ENCODE data around the gene LILRB4.
"Not testable (repeated sequence)": the region's sequence is repeated elsewhere in the genome, so short reads cannot be mapped to it uniquely, and the experiment has no call there.

LILRB4 gene

GRCh38 chr19:54670576-54671357, 8.0 kb downstream of the LILRB4 start:
- no peak for DNase-seq (ENCODE audit: low read depth)
- no peak for TF ChIP-seq CTCF (IDR thresholded peaks at IDR 0.05; ENCODE audit: low read depth, low read length, missing control alignments)
- no peak overlapping the region for H3K4me3 ChIP-seq (ENCODE audit: low read depth, low read length)

- TF ChIP-seq CTCF (IDR thresholded peaks at IDR 0.05; ENCODE audit: low read depth, low read length, missing control alignments): no peak
Observed at GRCh38 chr19:54673222-54673621, 10.4 kb downstream of the LILRB4 start.

GRCh38 chr19:54674021-54674617, 11.3 kb downstream of the LILRB4 start:
- peak; percentile 45 for DNase-seq (ENCODE audit: low read depth)
- H3K4me3 ChIP-seq (ENCODE audit: low read depth, low read length): no peak overlapping the region
- TF ChIP-seq CTCF (IDR thresholded peaks at IDR 0.05; ENCODE audit: low read depth, low read length, missing control alignments): peak; percentile 76

More at GRCh38 chr19:54673222-54673621, 10.4 kb downstream of the LILRB4 start:
- DNase-seq (ENCODE audit: low read depth): no peak
- H3K4me3 ChIP-seq (ENCODE audit: low read depth, low read length): no peak overlapping the region

- TF ChIP-seq CTCF (IDR thresholded peaks at IDR 0.05; ENCODE audit: low read depth, low read length, missing control alignments): peak; percentile 86
- not testable (repeated sequence) for DNase-seq (ENCODE audit: low read depth); H3K4me3 ChIP-seq (ENCODE audit: low read depth, low read length)
Observed at GRCh38 chr19:54676210-54676834, 13.5 kb downstream of the LILRB4 start.

GRCh38 chr19:54677217-54677616, 14.4 kb downstream of the LILRB4 start:
- DNase-seq (ENCODE audit: low read depth): no peak
- TF ChIP-seq CTCF (IDR thresholded peaks at IDR 0.05; ENCODE audit: low read depth, low read length, missing control alignments): no peak
- no peak overlapping the region for H3K4me3 ChIP-seq (ENCODE audit: low read depth, low read length)

GRCh38 chr19:54681596-54681995, 18.8 kb downstream of the LILRB4 start:
- DNase-seq (ENCODE audit: low read depth); H3K4me3 ChIP-seq (ENCODE audit: low read depth, low read length): not testable (repeated sequence)

GRCh38 chr19:54682306-54682856, 19.6 kb downstream of the LILRB4 start:
- TF ChIP-seq CTCF (IDR thresholded peaks at IDR 0.05; ENCODE audit: low read depth, low read length, missing control alignments): no peak
- no peak for DNase-seq (ENCODE audit: low read depth)
- no peak overlapping the region for H3K4me3 ChIP-seq (ENCODE audit: low read depth, low read length)

All from GM12864 (cell line).